Peyer's patch (tissue), 4 donors: Measurements from ENCODE around the gene TOP3B.

Experiments used
- POLR2A ChIP-seq, 2 donors: fragments of 450-650 bp; IDR thresholded peaks; one replicate each; pipeline ENCODE4 v1.5.1; 2017; ENCODE audit warnings: antibody characterized with exemption in 2 of 2, mild to moderate bottlenecking in 2 of 2, moderate library complexity in 2 of 2
- TF ChIP-seq, protein P1 (sequence below), 6 experiments: fragments of 450-650 bp in 4 of 6; fragments of 200-600 bp in 2 of 6; sonication (generic) in 1 of 6; IDR thresholded peaks; one replicate each; pipeline ENCODE4 v1.5.1; 2017 to 2019; ENCODE audit warnings: antibody characterized with exemption in 6 of 6, mild to moderate bottlenecking in 3 of 6, moderate library complexity in 1 of 6

DNA sequence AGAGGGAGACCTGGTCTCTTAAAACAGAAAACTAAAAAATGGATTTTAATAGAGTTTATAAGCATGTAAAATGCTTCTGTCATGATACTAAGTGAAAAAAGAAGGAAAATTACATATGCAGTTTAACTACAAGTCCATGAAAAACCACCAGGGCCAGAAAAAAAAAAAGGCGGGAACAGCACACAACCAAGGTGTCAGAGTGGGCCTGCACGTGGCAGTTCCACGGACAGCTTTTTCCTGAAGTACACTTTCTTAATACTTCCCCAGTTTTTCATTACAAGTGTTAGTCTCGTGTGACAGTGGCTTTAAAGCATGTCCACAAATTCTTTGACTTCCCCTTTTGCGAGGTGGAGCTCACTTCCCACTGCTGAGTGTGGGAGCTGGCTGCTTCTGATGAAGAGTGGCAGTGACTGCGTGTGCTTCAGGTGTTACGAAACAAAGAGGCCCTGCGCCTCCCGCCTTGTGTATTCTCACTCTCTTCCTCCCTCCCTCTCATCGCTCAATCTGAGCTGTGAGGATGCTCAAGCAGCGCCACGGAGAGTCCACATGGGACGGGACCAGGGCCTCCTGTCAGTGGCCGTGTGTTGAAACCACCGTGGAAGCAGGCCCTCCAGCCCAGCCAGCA is 46.3 kb downstream of the TOP3B start:
- TF ChIP-seq, protein P1, sequence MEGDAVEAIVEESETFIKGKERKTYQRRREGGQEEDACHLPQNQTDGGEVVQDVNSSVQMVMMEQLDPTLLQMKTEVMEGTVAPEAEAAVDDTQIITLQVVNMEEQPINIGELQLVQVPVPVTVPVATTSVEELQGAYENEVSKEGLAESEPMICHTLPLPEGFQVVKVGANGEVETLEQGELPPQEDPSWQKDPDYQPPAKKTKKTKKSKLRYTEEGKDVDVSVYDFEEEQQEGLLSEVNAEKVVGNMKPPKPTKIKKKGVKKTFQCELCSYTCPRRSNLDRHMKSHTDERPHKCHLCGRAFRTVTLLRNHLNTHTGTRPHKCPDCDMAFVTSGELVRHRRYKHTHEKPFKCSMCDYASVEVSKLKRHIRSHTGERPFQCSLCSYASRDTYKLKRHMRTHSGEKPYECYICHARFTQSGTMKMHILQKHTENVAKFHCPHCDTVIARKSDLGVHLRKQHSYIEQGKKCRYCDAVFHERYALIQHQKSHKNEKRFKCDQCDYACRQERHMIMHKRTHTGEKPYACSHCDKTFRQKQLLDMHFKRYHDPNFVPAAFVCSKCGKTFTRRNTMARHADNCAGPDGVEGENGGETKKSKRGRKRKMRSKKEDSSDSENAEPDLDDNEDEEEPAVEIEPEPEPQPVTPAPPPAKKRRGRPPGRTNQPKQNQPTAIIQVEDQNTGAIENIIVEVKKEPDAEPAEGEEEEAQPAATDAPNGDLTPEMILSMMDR (IDR thresholded peaks at IDR 0.05), result no peak
- TF ChIP-seq POLR2A (IDR thresholded peaks at IDR 0.05), result no peak
